Activated CD8-positive, alpha-beta memory T cell treated with anti-CD3 and anti-CD28 coated beads for 1 hour (primary cell): ENCODE results near the gene RPS25.
A peak's percentile ranks its signal among the peaks of the same experiment; 100 is the strongest.
"Not testable (repeated sequence)": the region's sequence is repeated elsewhere in the genome, so short reads cannot be mapped to it uniquely, and the experiment has no call there.

ENCODE experiments used
- DNase-seq, 2 donors: peaks; one replicate each; pipeline ENCODE4 v3.0.0-alpha.2; 2020; ENCODE audit warnings: low read depth in 1 of 2; ENCODE audit errors: extremely low read depth in 1 of 2

RPS25 gene

GRCh38 chr11:119016216-119017009 lies 1.7 kb downstream of the RPS25 start:
- no peak for DNase-seq

DNA sequence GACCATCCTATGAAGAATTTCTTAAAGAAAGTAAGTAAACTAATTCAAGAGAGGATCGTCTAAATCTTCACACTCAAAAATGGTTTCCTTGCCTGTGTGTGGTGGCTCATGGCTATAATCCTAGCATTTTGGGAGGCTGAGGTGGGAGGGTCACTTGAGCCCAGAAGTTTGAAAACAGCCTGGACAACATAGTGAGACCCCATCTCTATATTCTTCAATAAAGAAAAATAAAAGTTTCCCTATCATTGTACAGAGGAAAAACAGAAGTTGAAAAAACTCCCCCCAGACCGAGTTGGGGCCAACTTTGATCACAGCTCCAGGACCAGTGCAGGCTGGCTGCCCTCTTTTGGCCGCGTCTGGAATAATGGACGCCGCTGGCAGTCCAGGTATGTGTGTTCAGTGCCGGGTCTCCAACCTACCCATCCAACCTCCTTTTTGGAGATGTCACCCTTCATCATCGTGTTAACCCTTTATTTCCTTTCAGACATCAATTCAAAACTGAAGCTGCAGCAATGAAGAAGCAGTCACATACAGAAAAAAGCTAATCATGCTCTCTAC lies 3.0 kb downstream of the RPS25 start:
- no peak for DNase-seq

GRCh38 chr11:119014209-119014924 lies 3.8 kb downstream of the RPS25 start:
- DNase-seq, result no peak

DNA sequence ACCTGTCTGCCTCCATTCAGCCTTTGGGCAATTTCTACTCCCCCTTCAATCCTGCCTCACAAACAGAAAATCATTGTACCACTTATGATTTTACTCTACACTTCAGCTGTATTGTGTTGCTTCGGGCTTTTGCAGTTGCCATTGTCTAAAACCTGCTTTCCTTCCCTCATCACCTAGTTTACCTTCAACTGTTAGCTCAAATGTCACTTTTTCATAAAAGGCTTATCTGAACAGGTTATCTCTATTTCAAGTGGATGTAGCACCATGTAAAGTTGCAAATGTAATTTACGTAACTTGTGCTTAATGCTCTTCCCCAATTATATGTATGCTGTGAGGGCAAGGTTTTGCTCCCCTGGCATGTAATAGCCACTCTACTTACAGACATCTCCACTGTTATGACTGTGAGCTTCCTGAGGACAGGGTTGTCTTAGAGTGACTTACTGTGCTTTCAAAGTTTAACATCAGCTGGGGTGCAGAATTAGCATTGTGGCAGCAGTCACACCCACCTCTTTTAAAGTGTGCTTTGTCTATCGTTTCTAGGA lies 5.4 kb downstream of the RPS25 start:
- no peak for DNase-seq

DNA sequence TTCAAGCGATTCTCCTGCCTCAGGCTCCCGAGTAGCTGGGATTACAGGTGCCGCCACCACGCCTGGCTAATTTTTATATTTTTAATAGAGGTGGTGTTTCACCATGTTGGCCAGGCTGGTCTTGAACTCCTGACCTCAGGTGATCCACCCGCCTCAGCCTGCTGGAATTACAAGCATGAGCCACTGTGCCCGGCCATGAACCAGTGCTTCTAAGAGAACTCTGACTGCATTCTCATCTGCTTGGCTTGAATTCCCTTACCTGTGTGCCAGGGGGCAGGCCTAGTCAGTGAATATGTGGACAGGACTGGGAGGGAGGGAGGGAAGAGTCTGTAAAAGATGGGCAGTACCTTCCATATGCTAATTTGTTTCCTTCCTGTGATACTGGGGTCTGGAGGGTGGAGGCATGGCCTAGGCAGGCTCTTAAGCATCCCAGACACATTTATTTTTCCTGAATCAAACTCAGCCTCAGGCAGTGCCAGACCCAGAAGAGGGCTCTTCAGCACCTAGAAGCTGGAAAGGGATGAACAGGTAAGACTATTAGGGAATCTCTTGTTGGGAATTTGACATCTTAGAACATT lies 6.6 kb downstream of the RPS25 start:
- DNase-seq, result no peak

DNA sequence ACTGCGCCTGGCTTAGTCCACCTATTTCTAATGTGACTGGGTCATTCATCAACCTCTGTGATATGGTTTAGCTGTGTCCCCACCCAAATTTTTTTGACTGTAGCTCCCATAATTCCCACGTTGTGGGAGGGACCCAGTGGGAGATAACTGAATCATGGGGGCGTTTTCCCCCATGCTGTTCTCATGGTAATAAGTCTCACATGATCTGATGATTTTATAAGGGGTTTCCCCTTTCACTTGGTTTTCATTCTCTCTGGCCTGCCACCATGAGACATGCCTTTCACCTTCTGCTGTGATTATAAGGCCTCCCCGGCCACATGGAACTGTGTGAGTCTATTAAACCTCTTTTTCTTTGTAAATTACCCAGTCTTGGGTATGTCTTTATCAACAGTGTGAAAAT lies 11.5 kb downstream of the RPS25 start:
- no peak for DNase-seq

DNA sequence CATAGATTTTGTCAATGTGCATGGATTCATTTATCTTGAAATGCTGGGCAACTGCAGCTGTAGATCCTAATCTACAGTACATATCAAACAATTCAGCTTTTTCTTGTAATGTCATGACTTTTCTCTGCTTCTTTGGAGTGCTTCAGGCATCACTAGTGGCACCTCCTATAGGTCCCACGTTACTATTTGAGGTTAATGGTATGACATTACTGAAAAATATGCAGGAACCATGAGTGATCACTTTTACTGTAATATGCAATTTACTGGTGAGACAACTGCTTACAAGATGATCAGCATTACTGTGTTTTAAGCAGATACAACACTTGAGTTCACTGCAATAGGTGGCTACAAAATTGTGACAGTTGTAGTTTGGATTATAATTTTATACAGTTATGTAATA lies 17.2 kb downstream of the RPS25 start:
- DNase-seq, result no peak

- DNase-seq, result no peak
These were observed 19.3 kb downstream of the RPS25 start for GRCh38 chr11:118998822-118999221.

- peak in 1 of 2 donors; percentile 5 for DNase-seq
These were observed 19.8 kb downstream of the RPS25 start for GRCh38 chr11:118998388-118998717.

DNA sequence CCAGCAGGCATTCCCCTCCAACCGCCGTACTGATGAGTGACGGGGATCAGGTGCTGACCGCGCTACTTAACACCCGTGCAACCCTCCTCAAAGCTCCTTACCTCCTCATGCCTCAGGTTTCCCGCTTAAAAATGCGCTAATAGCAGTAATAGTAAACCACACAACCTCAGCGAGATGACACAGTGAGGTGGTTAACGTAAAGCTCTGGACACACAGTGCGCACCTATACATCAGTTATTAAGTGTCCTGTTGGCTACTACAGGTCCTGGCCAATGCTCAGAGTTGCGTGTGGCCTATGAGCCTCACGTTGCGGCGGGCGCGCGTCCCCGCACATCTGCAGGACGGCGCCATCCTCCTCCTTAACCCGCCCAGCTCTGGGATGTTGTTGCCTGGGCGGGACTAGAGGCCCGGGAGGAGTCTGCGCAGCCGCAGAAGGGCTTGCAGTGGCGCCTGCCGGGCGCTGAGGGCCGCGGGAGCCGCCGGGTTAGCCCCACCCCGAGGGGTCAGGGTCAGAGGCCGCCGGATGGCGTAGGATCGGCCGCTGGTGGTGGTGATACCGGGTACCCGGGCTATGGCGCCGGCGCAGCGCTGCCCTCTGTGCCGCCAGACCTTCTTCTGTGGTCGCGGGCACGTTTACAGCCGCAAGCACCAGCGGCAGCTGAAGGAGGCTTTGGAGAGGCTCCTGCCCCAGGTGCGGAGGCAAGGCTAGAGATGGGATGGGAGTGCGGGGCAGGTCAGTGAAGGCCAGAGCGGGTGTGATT lies 20.3 kb downstream of the RPS25 start, which contains the start of gene CENATAC:
Gene CENATAC (plus strand): TSS at position 512 of the 761 bp plus-strand sequence. CDS start 60 bp downstream, at position 572.
- peak; percentile 91 to 94 for DNase-seq

- no peak for DNase-seq
These were observed 21.1 kb downstream of the RPS25 start for GRCh38 chr11:118996926-118997626.

DNA sequence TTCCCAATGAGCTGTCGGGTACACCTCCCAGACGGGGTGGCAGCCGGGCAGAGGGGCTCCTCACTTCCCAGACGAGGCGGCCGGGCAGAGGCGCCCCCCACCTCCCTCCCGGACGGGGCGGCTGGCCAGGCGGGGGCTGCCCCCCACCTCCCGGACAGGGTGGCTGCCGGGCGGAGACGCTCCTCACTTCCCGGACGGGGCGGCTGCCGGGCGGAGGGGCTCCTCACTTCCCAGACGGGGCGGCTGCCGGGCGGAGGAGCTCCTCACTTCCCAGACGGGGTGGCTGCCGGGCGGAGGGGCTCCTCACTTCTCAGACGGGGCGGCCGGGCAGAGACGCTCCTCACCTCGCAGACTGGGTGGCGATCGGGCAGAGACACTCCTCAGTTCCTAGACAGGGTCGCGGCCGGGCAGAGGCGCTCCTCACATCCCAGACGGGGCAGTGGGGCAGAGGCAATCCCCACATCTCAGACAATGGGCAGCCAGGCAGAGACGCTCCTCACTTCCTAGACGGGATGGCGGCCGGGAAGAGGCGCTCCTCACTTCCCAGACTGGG lies 26.6 kb downstream of the RPS25 start:
- DNase-seq, result not testable (repeated sequence)

- DNase-seq, result no peak
These were observed 29.9 kb downstream of the RPS25 start for GRCh38 chr11:118988280-118988679.

DNA sequence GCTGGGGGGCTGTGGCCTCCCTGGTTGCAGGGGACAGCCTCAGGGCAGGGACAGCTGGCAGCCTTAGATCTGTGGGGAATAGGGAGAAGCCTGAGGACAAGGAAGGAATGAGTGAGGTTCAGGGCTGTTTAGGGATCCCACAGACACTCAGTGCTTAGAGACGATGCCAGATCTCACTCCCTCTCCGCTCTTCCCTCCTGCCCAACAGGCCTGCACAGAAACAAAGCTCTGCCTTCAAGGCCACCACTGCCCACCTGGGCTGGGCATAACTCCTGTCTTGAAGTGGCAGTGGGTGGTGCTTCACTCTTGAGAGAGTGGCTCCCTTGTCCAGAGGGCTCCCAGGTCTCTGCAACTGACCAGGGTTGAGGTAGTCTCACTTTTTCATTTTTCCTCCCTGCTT lies 33.3 kb downstream of the RPS25 start:
- no peak for DNase-seq

- DNase-seq, result not testable (repeated sequence)
These were observed 33.8 kb downstream of the RPS25 start for GRCh38 chr11:118984337-118984736.

DNA sequence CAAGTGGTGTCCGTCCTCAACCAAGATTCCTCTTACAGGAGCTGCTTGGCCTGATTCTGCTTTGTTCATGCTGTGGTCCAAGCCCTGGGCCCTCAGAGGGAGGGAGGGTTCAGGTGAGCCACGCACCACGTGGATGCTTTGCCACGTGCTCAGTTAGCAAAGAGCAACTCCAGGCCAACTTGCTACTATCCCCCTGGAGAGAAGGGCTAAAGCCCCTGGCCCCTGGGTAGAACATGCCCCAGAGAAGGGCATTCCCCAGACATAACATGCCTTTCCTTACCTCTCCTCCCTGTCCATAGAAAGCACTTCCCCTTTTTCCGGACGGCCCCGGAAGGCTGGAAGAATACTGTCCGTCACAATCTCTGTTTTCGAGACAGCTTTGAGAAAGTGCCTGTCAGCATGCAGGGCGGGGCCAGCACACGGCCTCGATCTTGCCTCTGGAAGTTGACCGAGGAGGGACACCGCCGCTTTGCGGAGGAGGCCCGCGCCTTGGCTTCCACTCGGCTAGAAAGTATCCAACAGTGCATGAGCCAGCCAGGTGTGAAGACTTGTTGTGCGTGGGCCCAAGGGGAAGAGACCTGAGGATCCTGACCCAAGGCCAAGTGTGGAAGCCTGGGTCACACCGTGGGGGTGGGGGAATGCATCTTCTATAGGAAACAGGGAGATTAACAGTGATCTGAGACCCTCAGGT lies 37.8 kb downstream of the RPS25 start:
- no peak for DNase-seq

DNA sequence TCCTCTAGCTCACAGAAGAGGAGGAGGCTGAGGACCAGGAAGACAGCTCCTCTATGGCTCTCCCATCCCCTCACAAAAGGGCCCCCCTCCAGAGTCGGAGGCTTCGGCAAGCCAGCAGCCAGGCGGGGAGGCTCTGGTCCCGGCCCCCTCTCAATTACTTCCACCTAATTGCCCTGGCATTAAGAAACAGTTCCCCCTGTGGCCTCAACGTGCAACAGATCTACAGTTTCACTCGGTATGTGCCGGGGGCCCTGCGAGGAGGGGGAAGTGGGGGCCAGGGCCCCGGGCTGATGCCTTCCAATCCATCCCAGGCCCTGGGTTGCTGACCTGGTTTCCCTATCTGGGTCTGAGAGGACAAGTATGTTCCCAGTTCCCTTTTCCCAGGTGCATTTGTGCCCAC lies 38.7 kb downstream of the RPS25 start:
- DNase-seq, result no peak

DNA sequence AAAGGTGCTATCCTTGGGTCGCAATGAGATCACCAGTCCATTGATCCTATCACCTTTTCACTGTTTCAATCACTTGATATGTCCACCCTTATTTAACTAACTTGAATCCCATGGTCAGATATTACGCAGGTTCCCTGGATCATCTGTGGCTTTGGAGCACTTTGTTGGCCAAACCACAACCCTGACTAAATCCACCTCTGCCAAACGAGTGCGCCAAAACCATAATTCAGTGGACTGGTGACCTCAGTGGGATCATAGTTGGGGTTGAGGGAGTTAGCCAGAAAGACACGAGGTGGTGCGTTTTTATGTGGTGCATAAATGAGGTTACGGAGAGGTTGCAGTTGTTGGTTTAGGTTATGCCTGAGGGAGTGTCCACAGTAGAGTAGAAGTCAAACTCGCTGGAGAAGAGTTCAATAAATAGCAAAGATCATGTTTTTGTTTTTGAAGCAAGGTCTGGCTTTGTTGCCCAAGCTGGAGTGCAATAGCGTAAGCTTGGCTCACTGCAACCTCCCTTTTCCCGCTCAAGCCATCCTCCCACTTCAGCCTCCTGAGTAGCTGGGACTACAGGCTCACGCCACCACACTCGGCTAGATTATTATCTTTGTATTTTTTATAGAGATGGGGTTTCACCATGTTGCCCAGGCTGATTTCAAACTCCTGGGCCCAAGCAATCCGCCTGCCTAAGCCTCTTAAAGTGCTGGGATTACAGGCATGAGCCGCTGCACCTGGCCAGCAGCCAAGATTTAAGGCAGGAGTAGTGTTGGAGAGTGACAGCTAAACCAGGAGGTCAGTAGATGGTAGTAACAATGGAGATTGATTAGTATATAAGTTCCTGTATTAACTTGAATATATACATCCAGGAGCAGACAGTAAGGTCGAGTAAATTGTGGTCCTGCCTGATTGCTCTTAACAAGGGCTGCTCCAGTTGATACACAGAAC lies 42.1 kb downstream of the RPS25 start:
- DNase-seq, result no peak
